Measurements from ENCODE around the gene MANSC1.

- TF ChIP-seq POLR2A (IDR thresholded peaks at IDR 0.05; ENCODE audit: low read length) (no peak), GATA1 (IDR thresholded peaks at IDR 0.05; ENCODE audit: low read depth, low read length) (no peak)
These were observed 23.1 kb upstream of the MANSC1 start for GRCh38 chr12:12372946-12373722.

All from erythroblast (primary cell).